GM12892 (cell line): ENCODE data around the gene OCSTAMP.

Experiments used
- POLR2A ChIP-seq: IDR thresholded peaks from 2 replicates; pipeline ENCODE4 v1.6.1; 2011; ENCODE audit warnings: low read depth, low read length, control low read depth
- POLR2AphosphoS5 ChIP-seq: IDR thresholded peaks from 2 replicates; pipeline ENCODE4 v1.6.1; 2011; ENCODE audit warnings: low read depth, low read length, control low read depth
- TAF1 ChIP-seq: IDR thresholded peaks from 2 replicates; pipeline ENCODE4 v1.6.1; 2011; ENCODE audit warnings: low read depth, mild to moderate bottlenecking, control low read depth, low read length, borderline replicate concordance

DNA sequence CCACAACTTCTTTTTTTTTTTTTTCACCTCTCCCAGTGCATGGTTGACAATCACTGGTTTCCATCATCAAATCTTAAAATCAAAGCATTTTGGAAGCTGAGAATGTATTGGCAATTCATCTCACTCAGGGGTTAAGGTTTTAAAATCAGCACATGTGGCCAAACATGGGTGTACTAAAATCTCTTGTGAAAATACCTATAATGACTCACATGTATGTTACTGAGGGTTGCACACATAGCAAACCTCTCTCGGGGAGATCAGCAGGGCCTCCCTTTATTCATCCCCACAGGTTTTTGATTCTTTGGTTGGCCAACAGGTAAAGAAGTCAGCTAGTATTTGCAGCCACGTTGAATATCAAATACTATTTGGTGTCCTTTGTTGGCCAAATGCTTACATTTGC, 44.3 kb upstream of the OCSTAMP start:
- no peak for TF ChIP-seq POLR2AphosphoS5
- no peak for TF ChIP-seq POLR2A
- TF ChIP-seq TAF1: no peak
